NCI-H2107 (cell line): ENCODE results near the gene ADARB1.

Experiments
- DNase-seq: peaks from one replicate; lab custom pipeline; 2025; lab: John Stamatoyannopoulos, UW

The ADARB1 gene

GRCh38 chr21:45228171-45228641, 153.8 kb downstream of the ADARB1 start:
- no peak for DNase-seq

DNA sequence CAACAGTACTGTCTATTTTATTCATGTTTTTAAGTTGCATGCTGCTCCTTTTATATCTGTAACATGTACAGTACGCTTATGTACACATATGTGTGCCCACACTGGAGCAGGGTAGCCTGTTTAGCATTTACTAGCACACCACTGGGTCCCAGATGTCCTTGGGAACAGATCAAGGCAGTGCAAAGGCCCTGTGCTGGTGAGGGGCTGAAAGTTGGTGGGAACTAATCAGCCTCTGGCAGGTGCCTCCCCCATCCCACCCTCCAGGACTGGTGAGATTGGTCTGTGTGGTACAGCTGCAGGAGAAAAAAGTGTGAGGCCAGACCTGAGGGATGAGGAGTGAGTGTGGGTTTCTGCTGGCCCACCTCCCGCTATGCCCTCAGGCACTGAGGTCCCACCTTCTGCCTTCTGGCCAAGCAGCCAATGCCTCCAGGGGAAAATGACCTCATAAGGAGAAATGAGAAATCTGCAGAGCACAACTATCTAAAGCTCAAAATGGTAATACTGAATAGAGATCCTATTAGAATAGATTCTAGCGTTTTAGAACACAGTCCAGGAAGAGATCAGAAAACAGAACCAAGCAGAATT, 154.4 kb downstream of the ADARB1 start:
- no peak for DNase-seq

DNA sequence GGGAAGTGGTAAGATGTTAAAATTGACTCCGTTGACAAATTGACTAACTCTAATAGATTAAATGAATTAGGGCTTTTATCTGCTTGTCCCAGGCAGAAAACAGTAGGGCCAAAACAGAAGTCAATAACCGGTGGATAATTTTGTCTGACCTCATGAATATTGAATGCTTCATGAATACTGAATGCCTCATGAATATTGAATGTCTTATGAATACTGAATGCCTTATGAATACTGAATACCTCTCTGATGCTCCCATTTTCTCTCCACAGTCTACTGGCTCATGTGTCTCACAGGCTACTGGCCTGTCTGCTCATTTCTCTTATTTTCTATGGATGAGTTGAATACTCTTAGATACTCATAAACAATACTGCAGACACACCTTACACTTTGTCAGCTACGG, 157.3 kb downstream of the ADARB1 start:
- DNase-seq = no peak

GRCh38 chr21:45234127-45234526, 159.7 kb downstream of the ADARB1 start:
- DNase-seq = no peak

DNA sequence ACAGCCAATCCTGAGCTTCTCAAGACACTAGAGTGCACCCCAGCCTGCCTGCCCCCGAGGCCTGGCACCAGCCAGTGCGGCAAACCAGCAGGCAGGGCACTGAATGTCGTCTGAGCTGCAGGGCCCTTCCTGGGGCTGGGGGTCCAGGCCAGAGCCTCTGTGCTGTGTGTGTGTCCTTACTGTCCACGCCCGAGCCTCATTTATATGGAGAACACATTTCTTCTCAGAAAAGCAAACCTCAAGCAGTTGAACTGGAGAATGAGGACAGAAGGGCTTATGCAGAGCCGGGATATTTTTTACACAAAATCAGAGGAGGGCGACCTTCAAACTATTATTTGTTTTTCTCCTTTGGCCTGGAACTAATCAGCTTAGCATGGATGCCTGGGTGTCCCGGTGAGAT, 160.6 kb downstream of the ADARB1 start:
- no peak for DNase-seq

GRCh38 chr21:45235488-45235887, 161.1 kb downstream of the ADARB1 start:
- DNase-seq = no peak

GRCh38 chr21:45236481-45236880, 162.1 kb downstream of the ADARB1 start:
- no peak for DNase-seq

GRCh38 chr21:45237401-45237800, 163.0 kb downstream of the ADARB1 start:
- no peak for DNase-seq

- DNase-seq = no peak
Observed at GRCh38 chr21:45241357-45241756, 167.0 kb downstream of the ADARB1 start.

GRCh38 chr21:45243603-45244002, 169.2 kb downstream of the ADARB1 start:
- DNase-seq = no peak

DNA sequence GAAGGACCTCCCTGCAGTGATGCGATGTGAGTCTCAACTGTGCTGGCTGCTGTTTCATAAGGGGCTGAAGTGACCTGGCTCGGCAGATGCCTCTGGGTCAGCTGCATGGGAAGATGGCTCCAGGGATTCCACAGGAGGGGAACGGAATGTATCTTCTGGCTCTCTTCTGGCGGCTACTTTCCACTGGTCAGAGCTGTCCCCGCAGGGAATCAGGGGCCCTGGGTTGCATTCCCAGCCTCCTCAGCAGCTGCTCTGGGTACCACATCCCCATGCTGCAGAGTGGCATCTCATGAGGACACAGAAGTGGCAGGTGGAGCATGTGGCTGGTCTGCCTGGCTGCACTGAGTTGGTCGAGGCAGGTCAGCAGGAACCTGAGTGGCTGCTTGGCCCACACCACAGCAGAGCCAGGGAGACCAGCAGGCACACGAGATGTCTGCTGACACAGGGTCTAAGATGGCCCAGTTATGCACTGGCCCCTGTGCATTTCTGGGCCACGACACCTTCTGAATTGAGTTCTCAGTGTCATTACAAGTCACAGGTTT, 170.5 kb downstream of the ADARB1 start:
- no peak for DNase-seq

GRCh38 chr21:45246386-45247320, 172.3 kb downstream of the ADARB1 start:
- no peak for DNase-seq

DNA sequence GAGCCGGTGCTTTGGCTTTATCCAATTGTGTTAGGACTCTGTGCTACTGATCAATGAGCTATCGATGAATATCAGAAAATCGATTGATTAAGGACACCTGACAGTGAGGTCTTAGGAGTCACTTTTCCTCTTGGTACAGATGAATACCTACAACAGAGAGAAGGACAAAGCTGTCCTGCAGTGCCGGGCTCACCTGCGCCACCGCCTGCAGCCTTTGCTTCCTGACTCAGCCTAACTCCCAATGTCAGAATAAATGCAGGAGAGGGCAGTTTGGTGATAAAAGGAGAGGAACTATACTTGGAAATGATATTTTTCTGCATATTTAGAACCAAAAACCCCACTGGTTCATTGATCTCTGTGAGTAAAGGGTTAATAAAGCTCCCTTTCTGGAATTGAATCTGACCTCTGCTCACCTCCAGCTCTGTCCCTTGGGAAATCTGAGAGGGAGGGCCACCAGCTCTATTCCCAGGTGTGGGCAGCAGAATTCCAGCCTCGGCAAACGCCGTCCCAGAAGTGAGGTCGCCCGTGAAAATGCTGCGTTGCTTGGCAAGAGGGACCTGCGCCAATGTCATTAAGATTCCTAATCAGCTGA, 174.0 kb downstream of the ADARB1 start:
- DNase-seq = no peak

GRCh38 chr21:45248893-45249381, 174.6 kb downstream of the ADARB1 start:
- DNase-seq = peak; percentile 72

DNA sequence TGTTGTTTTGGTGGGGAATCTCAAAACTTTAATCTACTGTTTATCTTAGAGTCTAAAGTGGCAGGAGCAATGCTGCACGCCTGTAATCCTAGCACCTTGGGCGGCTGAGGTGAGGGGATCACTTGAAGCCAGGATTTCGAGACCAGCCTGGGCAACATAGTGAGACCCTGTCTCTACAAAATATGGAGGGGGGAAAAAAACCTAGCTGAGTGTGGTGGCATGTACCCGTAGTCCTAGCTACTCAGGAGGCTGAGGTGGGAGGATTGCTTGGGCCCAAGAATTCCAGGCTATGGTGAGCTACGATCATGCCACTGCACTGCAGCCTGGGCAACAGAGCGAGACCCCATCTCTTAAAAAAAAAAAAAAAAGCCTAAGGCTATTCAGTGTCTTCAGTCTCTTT, 175.2 kb downstream of the ADARB1 start:
- DNase-seq = no peak

GRCh38 chr21:45250272-45250671, 175.9 kb downstream of the ADARB1 start:
- no peak for DNase-seq

- DNase-seq = no peak
Observed at GRCh38 chr21:45250914-45251634, 176.7 kb downstream of the ADARB1 start.

GRCh38 chr21:45251635-45252447, 177.5 kb downstream of the ADARB1 start:
- no peak for DNase-seq

GRCh38 chr21:45252448-45252925, 178.1 kb downstream of the ADARB1 start:
- no peak for DNase-seq

DNA sequence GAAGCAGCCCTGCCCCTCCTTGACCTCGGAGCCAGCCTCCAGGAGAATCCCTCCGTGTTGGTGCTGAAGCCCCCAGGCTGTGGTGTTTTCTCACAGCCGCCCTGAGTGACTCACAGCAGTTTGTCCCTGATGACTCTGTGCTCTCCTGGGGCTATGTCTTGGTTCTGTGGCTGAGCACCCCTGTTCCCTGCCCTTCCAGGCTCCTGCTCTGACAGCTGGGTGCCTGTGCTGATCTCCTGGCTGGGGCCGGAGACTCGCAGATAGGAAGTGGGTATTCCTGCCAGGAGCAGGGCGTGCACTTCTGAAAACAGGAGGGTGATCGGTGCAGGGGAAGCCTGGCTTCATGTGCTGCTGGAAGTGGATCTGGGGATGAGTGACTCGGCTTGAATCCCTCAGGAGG, 178.8 kb downstream of the ADARB1 start:
- no peak for DNase-seq
